ENCODE measurements around the gene SCMH1.

DNA sequence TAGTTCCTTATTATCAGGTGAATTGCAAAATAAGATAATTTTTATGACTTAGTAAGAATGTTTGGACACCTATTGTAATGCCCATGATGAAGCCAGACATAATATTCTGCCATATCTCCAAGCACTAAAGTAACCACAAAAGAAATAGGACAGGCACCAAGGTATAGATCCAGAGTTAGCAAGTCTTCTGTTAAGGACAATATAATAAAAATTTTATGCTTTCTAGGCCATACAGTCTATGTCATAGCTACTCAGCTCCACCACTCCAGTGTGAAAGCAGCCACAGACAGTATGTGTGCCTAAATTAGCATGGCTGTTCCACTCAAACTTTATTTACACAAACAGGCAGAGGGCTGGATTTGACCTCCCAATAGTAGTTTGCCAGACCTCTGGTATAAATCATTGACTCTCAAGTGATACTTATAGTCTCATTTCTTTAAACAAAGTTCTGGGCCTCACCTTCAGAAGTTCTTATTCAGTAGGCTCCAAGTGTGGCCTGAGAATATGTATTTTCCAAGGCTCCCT is 88.3 kb downstream of the SCMH1 start:
- TF ChIP-seq, protein P1, sequence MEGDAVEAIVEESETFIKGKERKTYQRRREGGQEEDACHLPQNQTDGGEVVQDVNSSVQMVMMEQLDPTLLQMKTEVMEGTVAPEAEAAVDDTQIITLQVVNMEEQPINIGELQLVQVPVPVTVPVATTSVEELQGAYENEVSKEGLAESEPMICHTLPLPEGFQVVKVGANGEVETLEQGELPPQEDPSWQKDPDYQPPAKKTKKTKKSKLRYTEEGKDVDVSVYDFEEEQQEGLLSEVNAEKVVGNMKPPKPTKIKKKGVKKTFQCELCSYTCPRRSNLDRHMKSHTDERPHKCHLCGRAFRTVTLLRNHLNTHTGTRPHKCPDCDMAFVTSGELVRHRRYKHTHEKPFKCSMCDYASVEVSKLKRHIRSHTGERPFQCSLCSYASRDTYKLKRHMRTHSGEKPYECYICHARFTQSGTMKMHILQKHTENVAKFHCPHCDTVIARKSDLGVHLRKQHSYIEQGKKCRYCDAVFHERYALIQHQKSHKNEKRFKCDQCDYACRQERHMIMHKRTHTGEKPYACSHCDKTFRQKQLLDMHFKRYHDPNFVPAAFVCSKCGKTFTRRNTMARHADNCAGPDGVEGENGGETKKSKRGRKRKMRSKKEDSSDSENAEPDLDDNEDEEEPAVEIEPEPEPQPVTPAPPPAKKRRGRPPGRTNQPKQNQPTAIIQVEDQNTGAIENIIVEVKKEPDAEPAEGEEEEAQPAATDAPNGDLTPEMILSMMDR (IDR thresholded peaks at IDR 0.05), result no peak
- no peak for TF ChIP-seq POLR2A (IDR thresholded peaks at IDR 0.05)
